ENCODE measurements around the gene RARG. TPM values are rescaled to one million over a fixed set of nuclear protein-coding genes. Genes with fewer than 3 reads are reported as not detected.

RARG gene
- total and polyA plus RNA-seq, 2 donors, result 4.6 to 8.5 TPM

DNA sequence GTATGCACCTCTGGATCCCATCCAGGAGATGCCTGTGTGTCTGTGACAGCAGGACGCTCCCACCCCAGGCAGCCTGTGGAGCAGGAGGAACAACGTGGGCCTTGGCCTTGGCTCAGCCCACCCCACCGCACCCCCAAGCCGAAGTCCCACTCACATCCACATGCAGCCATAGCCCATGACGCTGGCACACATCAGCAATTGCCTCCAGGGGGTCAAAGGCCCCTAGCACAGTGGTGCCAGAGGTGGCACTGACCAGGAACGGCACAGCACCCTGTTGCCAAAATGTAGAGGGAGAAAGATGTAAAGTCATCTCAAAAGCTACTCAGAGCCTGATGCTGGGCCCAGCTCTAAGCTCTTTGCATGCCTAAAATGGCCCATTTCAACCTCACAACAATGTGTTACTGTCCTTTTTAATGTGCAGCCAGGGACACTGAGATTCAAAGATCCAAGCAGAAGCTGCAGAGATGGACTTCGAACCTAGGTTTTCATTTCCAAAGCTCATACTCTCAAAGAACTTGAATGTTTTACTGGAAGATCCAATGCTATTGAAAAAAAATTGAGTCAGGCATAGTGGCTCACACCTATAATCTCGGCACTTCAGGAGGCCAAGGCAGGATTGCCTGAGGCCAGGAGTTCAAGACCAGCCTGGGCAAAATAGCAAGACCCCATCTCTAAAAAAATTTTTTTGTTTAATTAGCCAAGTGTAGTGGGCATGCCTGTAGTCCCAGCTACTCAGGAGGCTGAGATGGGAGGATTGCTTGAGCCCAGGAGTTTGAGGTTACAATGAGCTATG is 70.7 kb downstream of the RARG start:
- H3K4me3 ChIP-seq (ENCODE audit: low read length in 2 of 2), result no peak overlapping the region
- H3K27ac ChIP-seq (ENCODE audit: low read depth in 1 of 2, low read length in 1 of 2), result no peak overlapping the region
- WGBS, result 97% methylated on average over 8 of the region's 8 CpGs
- peaks cover 0 to 6% of the 10 kb centered on the region in 2 donors for H3K36me3 ChIP-seq (ENCODE audit: control insufficient read depth in 2 of 2, insufficient read depth in 2 of 2, low read length in 1 of 2)
- no peak for DNase-seq (ENCODE audit: low read depth in 6 of 9, low spot score in 9 of 9)
- H3K27me3 ChIP-seq (ENCODE audit: control insufficient read depth in 2 of 2, insufficient read depth in 1 of 2, low read length in 1 of 2), result no peaks in the 10 kb centered on the region
- H3K9me3 ChIP-seq (ENCODE audit: control insufficient read depth in 2 of 2, insufficient read depth in 1 of 2, low read length in 1 of 2), result no peaks in the 10 kb centered on the region
- H3K4me1 ChIP-seq (ENCODE audit: control insufficient read depth in 2 of 2, insufficient read depth in 2 of 2, low read length in 2 of 2), result peaks cover 0 to 7% of the 10 kb centered on the region in 2 donors

DNA sequence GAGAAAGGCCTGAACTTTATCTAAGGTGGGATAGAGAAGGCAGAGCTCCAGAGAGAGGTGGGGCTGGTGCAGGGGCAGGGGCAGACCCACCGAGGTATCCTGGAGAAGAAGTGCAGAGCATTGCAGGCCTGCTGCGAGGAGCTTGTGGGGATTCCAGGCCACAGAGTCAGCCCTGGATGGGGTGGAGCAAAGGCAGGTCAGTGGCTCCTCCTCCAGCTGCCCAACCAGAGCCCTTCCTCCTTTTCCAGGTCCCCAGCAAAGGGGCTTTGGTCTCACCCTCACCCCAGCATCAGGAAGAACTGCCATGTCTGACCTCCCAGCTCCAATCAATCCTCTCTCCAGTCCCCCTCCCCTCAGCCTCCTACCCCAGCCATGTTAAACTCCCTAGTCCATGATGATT is 71.3 kb downstream of the RARG start:
- no peak for DNase-seq (ENCODE audit: low read depth in 6 of 9, low spot score in 9 of 9)
- Histone ChIP-seq H3K27me3 (ENCODE audit: control insufficient read depth in 2 of 2, insufficient read depth in 1 of 2, low read length in 1 of 2) (no peaks in the 10 kb centered on the region), H3K4me3 (ENCODE audit: low read length in 2 of 2) (no peak overlapping the region), H3K36me3 (ENCODE audit: control insufficient read depth in 2 of 2, insufficient read depth in 2 of 2, low read length in 1 of 2) (peaks cover 0 to 6% of the 10 kb centered on the region in 2 donors), H3K4me1 (ENCODE audit: control insufficient read depth in 2 of 2, insufficient read depth in 2 of 2, low read length in 2 of 2) (peaks cover 0 to 7% of the 10 kb centered on the region in 2 donors), H3K27ac (ENCODE audit: low read depth in 1 of 2, low read length in 1 of 2) (no peak overlapping the region), H3K9me3 (ENCODE audit: control insufficient read depth in 2 of 2, insufficient read depth in 1 of 2, low read length in 1 of 2) (no peaks in the 10 kb centered on the region)
- WGBS, result 97% methylated on average over 2 of the region's 2 CpGs

Other genes with a start within 250 kb of the RARG start
- gene EIF4B, start 225.8 kb downstream of the RARG start, total RNA-seq, result 432 TPM
- gene EIF4B, start 225.8 kb downstream of the RARG start, polyA plus RNA-seq, result 148 TPM
- 2.3 TPM for gene TNS2, start 182.1 kb downstream of the RARG start, total RNA-seq
- 40.4 TPM for gene TNS2, start 182.1 kb downstream of the RARG start, polyA plus RNA-seq
- gene SPRYD3, start 152.8 kb downstream of the RARG start, total RNA-seq, result 9.1 TPM
- gene SPRYD3, start 152.8 kb downstream of the RARG start, polyA plus RNA-seq, result 17.3 TPM
- 10.0 TPM for gene IGFBP6, start 134.5 kb downstream of the RARG start, total RNA-seq
- gene IGFBP6, start 134.5 kb downstream of the RARG start, polyA plus RNA-seq, result 27.4 TPM
- gene SOAT2, start 128.7 kb downstream of the RARG start, total RNA-seq, result 0.61 TPM
- gene SOAT2, start 128.7 kb downstream of the RARG start, polyA plus RNA-seq, result 0.71 TPM
- gene ZNF740, start 51.5 kb downstream of the RARG start, total RNA-seq, result 22.6 TPM
- 10.3 TPM for gene ZNF740, start 51.5 kb downstream of the RARG start, polyA plus RNA-seq
- 7.6 TPM for gene CSAD, start 51.3 kb downstream of the RARG start, total RNA-seq
- gene CSAD, start 51.3 kb downstream of the RARG start, polyA plus RNA-seq, result 61.7 TPM
- 18.9 TPM for gene ITGB7, start 25.0 kb downstream of the RARG start, total RNA-seq
- gene ITGB7, start 25.0 kb downstream of the RARG start, polyA plus RNA-seq, result 9.5 TPM
- 8.9 TPM for gene ESPL1, start 36.1 kb upstream of the RARG start, total RNA-seq
- gene ESPL1, start 36.1 kb upstream of the RARG start, polyA plus RNA-seq, result 1.7 TPM
- gene PFDN5, start 63.3 kb upstream of the RARG start, total RNA-seq, result 816 TPM
- gene PFDN5, start 63.3 kb upstream of the RARG start, polyA plus RNA-seq, result 1,604 TPM
- gene MYG1, start 67.5 kb upstream of the RARG start, total RNA-seq, result 53.0 TPM
- gene MYG1, start 67.5 kb upstream of the RARG start, polyA plus RNA-seq, result 57.9 TPM
- gene AAAS, start 89.4 kb upstream of the RARG start, total RNA-seq, result 52.7 TPM
- gene AAAS, start 89.4 kb upstream of the RARG start, polyA plus RNA-seq, result 53.3 TPM
- not detected for gene SP7, start 104.1 kb upstream of the RARG start, total RNA-seq
- gene SP7, start 104.1 kb upstream of the RARG start, polyA plus RNA-seq, result 0.02 TPM
- gene SP1, start 148.0 kb upstream of the RARG start, total RNA-seq, result 37.4 TPM
- 17.6 TPM for gene SP1, start 148.0 kb upstream of the RARG start, polyA plus RNA-seq
- gene AMHR2, start 191.6 kb upstream of the RARG start, total RNA-seq, result 0.05 TPM
- 0.14 TPM for gene AMHR2, start 191.6 kb upstream of the RARG start, polyA plus RNA-seq
- gene PRR13, start 209.5 kb upstream of the RARG start, total RNA-seq, result 65.8 TPM
- gene PRR13, start 209.5 kb upstream of the RARG start, polyA plus RNA-seq, result 222 TPM
- 263 TPM for gene PCBP2, start 219.9 kb upstream of the RARG start, total RNA-seq
- 606 TPM for gene PCBP2, start 219.9 kb upstream of the RARG start, polyA plus RNA-seq